HepG2 (cell line): ENCODE data around the gene ELF1. TPM values are rescaled to one million over a fixed set of nuclear protein-coding genes. Genes with fewer than 3 reads are reported as not detected.

Source experiments
- ASH2L ChIP-seq: fragments of 300-600, 200-600 bp; sonication (generic); IDR thresholded peaks from 2 replicates; pipeline ENCODE4 v1.7.0; 2017; ENCODE audit warnings: low read depth, mild to moderate bottlenecking, moderate library complexity, mixed read lengths, low read length; ENCODE audit not compliant: insufficient read length
- CBX1 ChIP-seq: IDR thresholded peaks from one replicate; pipeline ENCODE4 v1.6.1; 2016; ENCODE audit warnings: antibody characterized with exemption, low read depth
- E2F1 ChIP-seq: sonication (generic); formaldehyde crosslinking; IDR thresholded peaks from 2 replicates; pipeline ENCODE4 v1.5.0; 2020; ENCODE audit warnings: missing genetic modification reagents
- FUBP1 ChIP-seq: sonication (generic); formaldehyde crosslinking; IDR thresholded peaks from 2 replicates; pipeline ENCODE4 v1.5.1; 2020; ENCODE audit warnings: missing genetic modification reagents, mild to moderate bottlenecking, borderline replicate concordance
- HNRNPUL1 ChIP-seq: fragments of 200-400 bp; formaldehyde crosslinking; IDR thresholded peaks from 2 replicates; pipeline ENCODE4 v1.6.1; 2017; ENCODE audit warnings: low read depth, mild to moderate bottlenecking, low read length, moderate library complexity
- KAT7 ChIP-seq: IDR thresholded peaks from 2 replicates; pipeline ENCODE4 v1.6.1; 2018; ENCODE audit warnings: borderline replicate concordance, missing compliant biosample characterization
- MYC ChIP-seq: sonication (generic); formaldehyde crosslinking; IDR thresholded peaks from 2 replicates; pipeline ENCODE4 v1.9.0; 2021; ENCODE audit warnings: missing genetic modification reagents, borderline replicate concordance
- SAP130 ChIP-seq: IDR thresholded peaks from 2 replicates; pipeline ENCODE4 v1.6.1; 2016; ENCODE audit warnings: low read depth
- SKIL ChIP-seq: sonication (generic); formaldehyde crosslinking; IDR thresholded peaks from 2 replicates; pipeline ENCODE4 v1.8.0; 2022; ENCODE audit warnings: missing genetic modification reagents, mild to moderate bottlenecking, moderate library complexity, borderline replicate concordance
- STAG1 ChIP-seq: sonication (generic); formaldehyde crosslinking; IDR thresholded peaks from 2 replicates; pipeline ENCODE4 v1.4.0; 2020; ENCODE audit warnings: missing genetic modification reagents
- TCF12 ChIP-seq, 2 experiments: fragments of 450-650 bp in 1 of 2; sonication (generic) in 1 of 2; formaldehyde crosslinking in 1 of 2; IDR thresholded peaks; 2 replicates each; pipeline versions ENCODE4 v1.6.1 to v1.8.0; 2017 to 2022; ENCODE audit warnings: antibody characterized with exemption in 1 of 2, mild to moderate bottlenecking in 1 of 2, missing genetic modification reagents in 1 of 2, moderate library complexity in 1 of 2
- U2AF2 ChIP-seq: fragments of 200-400 bp; formaldehyde crosslinking; IDR thresholded peaks from 2 replicates; pipeline ENCODE4 v1.6.1; 2017; ENCODE audit warnings: low read depth, mild to moderate bottlenecking, low read length
- ZBTB43 ChIP-seq: sonication (generic); formaldehyde crosslinking; conservative IDR thresholded peaks from 2 replicates; pipeline ENCODE4 v1.4.0; 2020; ENCODE audit warnings: missing genetic modification reagents
- ZNF18 ChIP-seq: sonication (generic); formaldehyde crosslinking; IDR thresholded peaks from 2 replicates; pipeline ENCODE4 v1.8.0; 2022; ENCODE audit warnings: mild to moderate bottlenecking, missing genetic modification reagents; ENCODE audit not compliant: insufficient replicate concordance
- ZNF503 ChIP-seq: sonication (generic); formaldehyde crosslinking; IDR thresholded peaks from 2 replicates; pipeline ENCODE4 v1.4.0; 2020; ENCODE audit warnings: missing genetic modification reagents
- ZNF549 ChIP-seq: sonication (generic); formaldehyde crosslinking; IDR thresholded peaks from 2 replicates; pipeline ENCODE4 v1.5.0; 2020; ENCODE audit warnings: missing genetic modification reagents
- ZNF580 ChIP-seq: IDR thresholded peaks from 2 replicates; pipeline ENCODE4 v1.6.1; 2016; ENCODE audit warnings: low read depth, borderline replicate concordance
- ZNF746 ChIP-seq: sonication (generic); formaldehyde crosslinking; IDR thresholded peaks from 2 replicates; pipeline ENCODE4 v1.8.0; 2022; ENCODE audit warnings: mild to moderate bottlenecking, missing genetic modification reagents
- ZSCAN20 ChIP-seq: sonication (generic); formaldehyde crosslinking; IDR thresholded peaks from 2 replicates; pipeline ENCODE4 v1.4.0; 2020; ENCODE audit warnings: missing genetic modification reagents, mild to moderate bottlenecking, borderline replicate concordance
- polyA plus RNA-seq, 8 experiments: library from polyadenylated mRNA; depleted of rRNA in 3 of 8; stranded (reverse) in 7 of 8; unstranded in 1 of 8; fragments of >200 nt; fragmentation: Illumina TruSeq in 4 of 8; extraction: Trizol in 4 of 8; gene quantifications; 2 replicates each; pipeline versions ENCODE4 v1.2.1 to v1.2.3, GENCODE V29; 2011 to 2016; ENCODE audit warnings: low read depth in 4 of 8, missing spikeins in 1 of 8, mixed read lengths in 1 of 8; ENCODE audit not compliant: insufficient read depth in 1 of 8
- total RNA-seq, 5 experiments: library from RNA; depleted of rRNA; stranded (reverse); fragments of >200 nt; fragmentation: Illumina TruSeq; extraction: Trizol; gene quantifications; 2 replicates each; pipeline ENCODE4 v1.2.3, GENCODE V29; 2016; ENCODE audit warnings: low read depth in 1 of 5

ELF1 gene
- total and polyA plus RNA-seq, 2 of the 13 experiments (the other 11 are each of a cell fraction or from before 2014, with no cell fraction given) = 24.6 to 71.5 TPM

- TF ChIP-seq SKIL (CRISPR knock-in tag) = no peak
- TF ChIP-seq ZBTB43 (CRISPR knock-in tag) = no peak
- TF ChIP-seq ZSCAN20 (CRISPR knock-in tag) = no peak
- TF ChIP-seq ZNF580 (CRISPR knock-in tag) = no peak
- no peak for TF ChIP-seq ZNF18 (CRISPR knock-in tag)
- TF ChIP-seq E2F1 (CRISPR knock-in tag) = no peak
- TF ChIP-seq ASH2L = peak; percentile 38
- TF ChIP-seq CBX1 = no peak
- TF ChIP-seq FUBP1 (CRISPR knock-in tag) = no peak
- no peak for TF ChIP-seq MYC (CRISPR knock-in tag)
- no peak for TF ChIP-seq TCF12 (IDR thresholded peaks at IDR 0.05)
- no peak for TF ChIP-seq TCF12 (CRISPR knock-in tag; IDR thresholded peaks at IDR 0.05)
- no peak for TF ChIP-seq ZNF746 (CRISPR knock-in tag)
- no peak for TF ChIP-seq STAG1 (CRISPR knock-in tag)
- TF ChIP-seq ZNF503 = no peak
- no peak for TF ChIP-seq ZNF549 (CRISPR knock-in tag)
- TF ChIP-seq U2AF2 = no peak
- no peak for TF ChIP-seq KAT7 (CRISPR knock-in tag)
- peak; percentile 62 for TF ChIP-seq SAP130
- TF ChIP-seq HNRNPUL1 = no peak
These were observed at the start of gene ELF1 (continued) for GRCh38 chr13:41019011-41019487.
